Inferior parietal cortex (tissue), 1 donor: ENCODE measurements around the gene MRPL33.

Source experiments
- DNase-seq: peaks from one replicate; pipeline ENCODE4 v3.0.0-alpha.2; 2016; ENCODE audit errors: extremely low spot score

MRPL33 gene

GRCh38 chr2:27776696-27777095 lies 5.2 kb downstream of the MRPL33 start:
- DNase-seq: no peak

- no peak for DNase-seq
Measured at GRCh38 chr2:27779417-27780055, 8.0 kb downstream of the MRPL33 start.

- DNase-seq: no peak
Measured at GRCh38 chr2:27781496-27781895, 10.0 kb downstream of the MRPL33 start.

- no peak for DNase-seq
Measured at GRCh38 chr2:27782701-27783100, 11.2 kb downstream of the MRPL33 start.

- DNase-seq: no peak
Measured at GRCh38 chr2:27790796-27791195, 19.3 kb downstream of the MRPL33 start.

GRCh38 chr2:27792759-27793158 lies 21.2 kb downstream of the MRPL33 start:
- DNase-seq: no peak

- no peak for DNase-seq
Measured at GRCh38 chr2:27795093-27795834, 23.7 kb downstream of the MRPL33 start.

GRCh38 chr2:27795868-27796277 lies 24.4 kb downstream of the MRPL33 start:
- no peak for DNase-seq

GRCh38 chr2:27796791-27797765 lies 25.6 kb downstream of the MRPL33 start:
- no peak for DNase-seq

- DNase-seq: no peak
Measured at GRCh38 chr2:27797841-27798240, 26.3 kb downstream of the MRPL33 start.

GRCh38 chr2:27798486-27798885 lies 27.0 kb downstream of the MRPL33 start:
- DNase-seq: no peak

GRCh38 chr2:27798948-27799645 lies 27.6 kb downstream of the MRPL33 start:
- DNase-seq: no peak

GRCh38 chr2:27799646-27800010 lies 28.1 kb downstream of the MRPL33 start:
- no peak for DNase-seq

GRCh38 chr2:27800856-27801255 lies 29.3 kb downstream of the MRPL33 start:
- no peak for DNase-seq

GRCh38 chr2:27802547-27802946 lies 31.0 kb downstream of the MRPL33 start:
- DNase-seq: no peak

GRCh38 chr2:27803046-27803445 lies 31.5 kb downstream of the MRPL33 start:
- no peak for DNase-seq

GRCh38 chr2:27804146-27804545 lies 32.6 kb downstream of the MRPL33 start:
- DNase-seq: no peak

- no peak for DNase-seq
Measured at GRCh38 chr2:27805180-27805579, 33.7 kb downstream of the MRPL33 start.

- no peak for DNase-seq
Measured at GRCh38 chr2:27806311-27807059, 35.0 kb downstream of the MRPL33 start.

- DNase-seq: no peak
Measured at GRCh38 chr2:27807476-27807875, 36.0 kb downstream of the MRPL33 start.

- DNase-seq: no peak
Measured at GRCh38 chr2:27808418-27808817, 36.9 kb downstream of the MRPL33 start.
